HepG2 (cell line): ENCODE results near the gene DNAH8.

ENCODE experiments used
- ASH2L ChIP-seq: fragments of 300-600, 200-600 bp; sonication (generic); IDR thresholded peaks from 2 replicates; pipeline ENCODE4 v1.7.0; 2017; ENCODE audit warnings: low read depth, mild to moderate bottlenecking, moderate library complexity, mixed read lengths, low read length; ENCODE audit not compliant: insufficient read length
- HCFC1 ChIP-seq: fragments of 150-350 bp; IDR thresholded peaks from 2 replicates; pipeline ENCODE4 v1.6.1; 2014; ENCODE audit warnings: low read depth, low read length
- HINFP ChIP-seq: sonication (generic); formaldehyde crosslinking; IDR thresholded peaks from 2 replicates; pipeline ENCODE4 v1.4.0; 2020; ENCODE audit warnings: low read depth, mild to moderate bottlenecking, missing genetic modification reagents
- HNRNPK ChIP-seq: fragments of 200-400 bp; formaldehyde crosslinking; IDR thresholded peaks from 2 replicates; pipeline ENCODE4 v1.6.1; 2018; ENCODE audit warnings: low read length, low read depth, moderate library complexity, mild to moderate bottlenecking; ENCODE audit not compliant: poor library complexity, severe bottlenecking
- IRX3 ChIP-seq: sonication (generic); formaldehyde crosslinking; IDR thresholded peaks from 2 replicates; pipeline ENCODE4 v1.8.1; 2023; ENCODE audit warnings: mild to moderate bottlenecking, low read depth, missing genetic modification reagents, borderline replicate concordance
- POLR2AphosphoS5 ChIP-seq: IDR thresholded peaks from 2 replicates; pipeline ENCODE4 v1.6.1; 2012; ENCODE audit warnings: low read depth, low read length
- STAT6 ChIP-seq: sonication (generic); formaldehyde crosslinking; IDR thresholded peaks from 2 replicates; pipeline ENCODE4 v1.4.0; 2020; ENCODE audit warnings: missing genetic modification reagents, mild to moderate bottlenecking, borderline replicate concordance
- ZNF580 ChIP-seq: IDR thresholded peaks from 2 replicates; pipeline ENCODE4 v1.6.1; 2016; ENCODE audit warnings: low read depth, borderline replicate concordance
- ZNF598 ChIP-seq: sonication (generic); formaldehyde crosslinking; IDR thresholded peaks from 2 replicates; pipeline ENCODE4 v1.5.1; 2020; ENCODE audit warnings: mild to moderate bottlenecking, missing genetic modification reagents, borderline replicate concordance

- TF ChIP-seq IRX3 (CRISPR knock-in tag): no peak
- TF ChIP-seq ZNF598: no peak
- no peak for TF ChIP-seq HNRNPK
- no peak for TF ChIP-seq HCFC1
- TF ChIP-seq ZNF580 (CRISPR knock-in tag): no peak
- TF ChIP-seq HINFP (CRISPR knock-in tag): no peak
- no peak for TF ChIP-seq POLR2AphosphoS5
- no peak for TF ChIP-seq STAT6 (CRISPR knock-in tag)
- no peak for TF ChIP-seq ASH2L
Measured at GRCh38 chr6:38873001-38873400, 157.9 kb downstream of the DNAH8 start.
